Stimulated activated effector memory CD8-positive, alpha-beta T cell treated with anti-CD3 and anti-CD28 coated beads, Interleukin-12 subunit alpha, Interleukin-12 subunit beta, amount 100 ng/mL, for 72 hours (primary cell): ENCODE measurements around the gene GTSE1.

Source experiments
- ATAC-seq: fragments of 150-1000 bp; cut with Tn5 transposase; 2 replicates; pipeline ENCODE4 v1.10.0; 2021
- DNase-seq, 2 donors: peaks; one replicate each; pipeline ENCODE4 v3.0.0; 2021 to 2022; ENCODE audit warnings: low spot score in 2 of 2
- H3K27ac Mint-ChIP-seq: one replicate; pipeline ENCODE4 v1.8.0; 2022; ENCODE audit warnings: mild to moderate bottlenecking, mixed read lengths
- H3K36me3 Mint-ChIP-seq: one replicate; pipeline ENCODE4 v1.8.0; 2022; ENCODE audit warnings: mild to moderate bottlenecking, mixed read lengths
- H3K4me1 Mint-ChIP-seq: one replicate; pipeline ENCODE4 v1.8.0; 2022; ENCODE audit warnings: mixed read lengths
- H3K4me3 Mint-ChIP-seq: one replicate; pipeline ENCODE4 v1.8.0; 2022; ENCODE audit warnings: mild to moderate bottlenecking, mixed read lengths
- H3K9me3 Mint-ChIP-seq: one replicate; pipeline ENCODE4 v1.8.0; 2022; ENCODE audit warnings: mixed read lengths

The GTSE1 gene

DNA sequence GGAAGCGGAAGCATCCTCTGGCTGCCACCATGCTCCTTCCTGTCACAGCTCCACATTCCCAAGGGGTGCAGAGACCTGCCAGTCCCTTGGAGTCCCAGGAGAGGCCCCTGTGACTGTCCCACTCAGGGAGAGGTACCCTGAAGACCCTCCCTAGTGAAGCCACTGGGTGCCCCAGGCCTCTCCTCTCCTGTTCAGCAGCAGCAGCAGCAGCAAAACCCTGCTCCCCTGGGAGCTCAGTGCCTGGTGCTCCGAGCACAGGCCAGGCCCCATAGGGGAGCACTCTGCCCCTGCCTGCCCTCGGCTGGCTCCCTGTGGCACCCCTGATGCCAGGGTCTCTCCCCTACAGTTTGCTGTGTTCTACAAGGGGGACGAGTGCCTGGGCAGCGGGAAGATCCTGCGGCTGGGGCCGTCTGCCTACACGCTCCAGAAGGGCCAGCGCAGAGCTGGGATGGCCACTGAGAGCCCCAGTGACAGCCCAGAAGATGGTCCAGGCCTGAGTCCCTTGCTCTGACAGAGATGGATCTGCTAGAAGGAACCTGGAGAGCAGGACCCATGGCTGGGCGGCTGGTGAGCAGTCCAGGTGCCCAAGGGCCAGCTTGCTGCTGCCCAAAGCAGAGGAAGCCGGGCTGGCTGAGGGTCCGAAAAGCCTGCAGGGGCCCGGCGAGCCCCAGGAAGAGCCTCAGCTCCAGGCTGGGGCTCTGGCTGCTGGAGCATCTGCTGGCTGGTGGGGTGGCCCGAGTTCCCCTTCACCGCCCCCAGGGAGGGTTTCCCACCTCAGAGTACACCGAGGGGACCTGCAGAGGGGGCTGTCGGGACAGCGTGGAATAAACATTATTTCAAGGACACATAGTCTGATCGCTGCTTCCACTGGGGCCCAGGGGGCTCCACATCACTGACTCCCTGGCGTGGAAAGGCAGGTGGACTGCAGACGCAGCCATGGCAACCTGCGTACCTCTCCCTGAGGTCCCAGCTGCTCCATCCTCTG lies 60.1 kb downstream of the GTSE1 start:
- ATAC-seq = no peak
- Mint-ChIP-seq H3K4me3 (no peak overlapping the region), H3K36me3 (peaks cover 38% of the 10 kb centered on the region), H3K9me3 (no peaks in the 10 kb centered on the region), H3K4me1 (peaks cover 6% of the 10 kb centered on the region), H3K27ac (no peak overlapping the region)
- DNase-seq = no peak

DNA sequence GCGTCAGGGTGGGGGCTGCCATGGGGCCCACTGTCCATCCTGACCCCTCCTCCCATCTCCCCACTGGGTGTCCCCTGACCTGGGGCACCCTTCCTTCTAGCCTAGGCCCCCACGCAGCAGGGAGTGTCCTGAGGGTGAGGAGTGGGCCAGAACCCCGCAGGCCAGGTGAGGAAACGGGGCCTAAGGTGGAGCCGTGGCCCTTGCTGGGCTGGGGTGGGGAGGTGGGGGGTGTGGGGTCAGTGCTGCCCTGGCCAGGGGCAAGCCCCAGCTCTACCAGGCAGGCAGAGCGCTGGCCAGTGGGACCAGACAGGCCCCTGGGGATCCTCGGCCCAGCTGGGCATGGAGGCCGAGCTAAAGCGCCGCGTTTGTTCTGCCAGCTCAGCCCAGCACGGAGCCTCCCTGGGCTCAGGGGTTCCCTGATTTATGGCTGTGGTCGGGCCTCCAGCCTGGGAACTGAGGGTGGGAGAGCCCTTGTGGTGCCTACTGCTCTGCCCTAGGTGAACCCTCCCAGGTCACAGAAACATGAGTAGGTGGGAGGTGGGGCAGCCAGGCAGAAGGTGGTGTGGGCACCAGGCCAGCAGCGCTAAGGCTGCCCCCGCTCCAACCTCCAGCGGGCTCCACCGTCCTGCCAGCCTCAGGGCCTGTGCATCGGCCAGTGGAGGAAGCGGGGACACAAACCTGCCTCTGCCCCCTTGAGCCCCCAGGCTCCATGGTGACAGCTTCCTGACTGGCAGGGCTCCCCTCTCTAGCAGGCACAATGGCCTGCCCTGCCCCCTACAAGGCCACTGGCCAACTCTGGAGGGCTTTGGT lies 61.2 kb downstream of the GTSE1 start:
- Mint-ChIP-seq H3K36me3 (peaks cover 27% of the 10 kb centered on the region), H3K9me3 (no peaks in the 10 kb centered on the region), H3K4me1 (peaks cover 1% of the 10 kb centered on the region), H3K27ac (no peak overlapping the region), H3K4me3 (no peak overlapping the region)
- no peak for DNase-seq
- ATAC-seq = no peak

DNA sequence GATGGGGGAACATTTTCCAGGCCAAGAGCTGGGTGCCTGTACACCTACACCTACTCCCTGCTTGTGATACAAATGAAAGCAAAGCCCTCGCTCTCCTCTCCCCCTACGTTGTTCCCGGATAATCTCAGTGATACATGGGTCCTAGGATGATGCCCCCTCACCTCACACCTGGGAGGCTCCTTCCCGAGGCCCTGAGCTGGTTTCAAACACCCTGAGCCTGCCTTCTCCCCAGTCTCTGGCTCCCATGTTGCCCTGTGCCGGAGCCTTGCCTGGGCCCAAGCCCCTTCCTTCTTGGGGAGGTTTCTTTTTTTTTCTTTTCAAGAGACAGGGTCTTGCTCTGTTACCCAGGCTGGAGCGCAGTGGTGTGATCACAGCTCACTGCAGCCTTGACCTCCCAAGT lies 62.1 kb downstream of the GTSE1 start:
- no peak overlapping the region for H3K27ac Mint-ChIP-seq
- DNase-seq = no peak
- H3K36me3 Mint-ChIP-seq = peaks cover 25% of the 10 kb centered on the region
- no peak for ATAC-seq
- no peaks in the 10 kb centered on the region for H3K4me1 Mint-ChIP-seq
- H3K4me3 Mint-ChIP-seq = no peak overlapping the region
- no peaks in the 10 kb centered on the region for H3K9me3 Mint-ChIP-seq

DNA sequence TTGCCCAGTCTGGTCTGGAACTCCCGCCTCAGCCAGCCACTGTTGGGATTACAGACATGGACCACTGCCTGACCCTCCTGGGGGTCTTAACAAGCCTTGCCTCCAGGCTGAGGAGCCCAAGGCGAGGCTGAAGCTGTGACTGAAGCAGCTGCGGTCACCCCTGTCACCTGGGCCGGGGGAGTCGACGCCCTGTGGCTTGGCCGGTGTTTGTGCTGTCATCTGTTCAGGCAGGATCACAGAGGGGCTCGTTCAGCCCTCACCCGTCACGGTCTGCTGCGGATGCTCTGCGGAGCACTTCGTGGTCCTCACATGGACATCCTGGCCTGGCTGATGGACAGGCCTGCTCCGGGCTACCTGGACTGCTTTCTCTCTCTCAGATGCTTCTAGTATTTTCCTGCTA lies 62.7 kb downstream of the GTSE1 start:
- no peak overlapping the region for H3K4me3 Mint-ChIP-seq
- H3K27ac Mint-ChIP-seq = no peak overlapping the region
- DNase-seq (no peak), ATAC-seq (no peak)
- no peaks in the 10 kb centered on the region for H3K4me1 Mint-ChIP-seq
- H3K9me3 Mint-ChIP-seq = no peaks in the 10 kb centered on the region
- peaks cover 25% of the 10 kb centered on the region for H3K36me3 Mint-ChIP-seq

DNA sequence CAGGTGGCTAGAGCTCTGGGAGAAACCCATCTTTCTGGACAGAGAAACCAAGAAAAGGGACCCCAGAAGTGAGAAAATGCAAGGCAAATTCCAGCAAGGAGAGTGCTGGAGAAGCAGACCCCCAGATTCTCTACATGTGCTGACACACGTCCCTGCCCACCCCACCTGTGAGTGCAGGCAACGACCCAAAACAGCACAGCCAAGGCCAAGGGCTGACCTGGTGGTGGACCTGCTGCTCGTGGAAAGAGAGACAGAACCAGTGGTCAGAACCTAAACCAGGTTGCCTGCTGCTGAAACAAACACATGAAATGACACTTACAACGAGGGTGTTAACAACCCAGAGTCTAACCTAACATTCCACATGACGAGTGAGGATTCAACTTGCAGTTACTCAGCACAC lies 63.4 kb downstream of the GTSE1 start:
- Mint-ChIP-seq H3K4me1 (no peaks in the 10 kb centered on the region), H3K9me3 (no peaks in the 10 kb centered on the region), H3K27ac (peak overlapping the region; percentile 44), H3K4me3 (no peak overlapping the region), H3K36me3 (peaks cover 18% of the 10 kb centered on the region)
- ATAC-seq (no peak), DNase-seq (no peak)

DNA sequence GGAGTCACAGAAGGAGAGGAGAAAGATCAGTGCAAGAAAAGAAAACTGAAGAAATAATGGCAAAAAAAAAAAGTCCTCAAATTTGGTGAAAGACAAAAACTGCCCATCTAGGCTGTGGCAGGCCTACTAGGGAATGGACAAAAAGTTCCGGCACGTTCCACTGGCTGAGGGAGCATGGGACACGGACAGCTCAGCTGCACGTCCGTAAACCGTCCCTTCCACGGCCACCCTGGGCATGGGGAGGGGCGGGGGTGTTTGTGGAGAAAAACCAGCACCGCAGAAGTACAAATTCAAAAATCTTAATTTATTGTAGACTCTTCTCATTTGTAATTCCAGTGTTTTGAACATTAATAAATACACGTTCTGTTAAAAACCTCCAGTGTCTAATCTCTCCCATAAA lies 64.2 kb downstream of the GTSE1 start:
- DNase-seq (no peak), ATAC-seq (no peak)
- H3K9me3 Mint-ChIP-seq = no peaks in the 10 kb centered on the region
- no peak overlapping the region for H3K4me3 Mint-ChIP-seq
- H3K27ac Mint-ChIP-seq = no peak overlapping the region
- peaks cover 10% of the 10 kb centered on the region for H3K36me3 Mint-ChIP-seq
- no peaks in the 10 kb centered on the region for H3K4me1 Mint-ChIP-seq

DNA sequence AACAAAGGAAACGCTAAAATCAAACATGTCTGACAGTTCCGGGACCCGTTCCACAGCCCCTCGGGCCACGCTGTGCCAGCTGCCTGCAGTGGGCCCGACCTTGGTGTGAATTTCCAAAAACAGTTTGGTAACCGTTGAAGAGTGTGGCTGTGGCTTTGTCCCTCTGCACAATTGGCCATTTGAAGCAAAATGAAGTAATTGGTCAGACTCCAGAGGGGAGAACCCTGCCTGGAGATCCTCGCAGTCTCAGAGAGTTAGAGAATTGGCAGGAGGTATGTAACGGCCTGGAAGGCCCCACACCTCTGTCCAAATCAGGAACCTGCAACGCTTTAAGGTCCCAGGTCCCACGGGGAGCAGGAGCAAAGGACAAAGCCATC lies 65.1 kb downstream of the GTSE1 start:
- Mint-ChIP-seq H3K27ac (no peak overlapping the region), H3K9me3 (no peaks in the 10 kb centered on the region), H3K4me1 (no peaks in the 10 kb centered on the region), H3K4me3 (no peak overlapping the region), H3K36me3 (peaks cover 7% of the 10 kb centered on the region)
- ATAC-seq (no peak), DNase-seq (no peak)

DNA sequence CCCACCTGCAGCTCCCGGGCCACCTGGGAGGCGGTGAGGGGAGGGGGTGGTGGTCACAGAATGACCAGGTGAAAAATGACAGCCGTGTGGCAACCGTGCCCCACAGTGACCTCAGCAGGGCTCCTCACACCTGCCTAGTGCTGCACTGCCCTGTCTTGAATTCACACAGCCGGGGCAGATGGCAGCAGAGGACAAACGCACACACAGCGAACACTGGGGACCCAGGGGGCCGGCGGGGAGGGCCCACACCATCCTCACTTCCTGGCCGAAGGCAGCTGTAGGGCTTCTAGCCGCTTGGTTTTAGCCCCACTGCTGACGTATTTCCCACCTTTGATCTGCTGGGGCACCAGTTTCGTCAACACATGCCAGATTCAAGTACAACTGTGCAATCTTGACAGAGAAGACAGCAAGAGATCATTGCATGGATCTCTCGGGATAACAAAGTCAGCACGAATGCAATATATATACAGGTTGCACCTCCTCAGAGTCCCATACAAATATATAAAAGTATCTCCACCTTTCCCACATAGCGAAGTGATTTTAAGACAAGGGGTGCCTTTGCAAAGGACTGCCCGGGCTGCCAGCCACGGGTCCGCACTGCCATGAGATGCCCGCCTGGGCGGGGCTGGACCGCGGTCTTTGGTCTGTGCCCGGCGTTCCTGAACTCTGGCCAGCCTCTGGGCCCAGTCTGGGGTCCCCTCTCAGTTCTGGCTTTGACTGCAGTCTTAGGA lies 65.7 kb downstream of the GTSE1 start:
- DNase-seq = no peak
- Mint-ChIP-seq H3K9me3 (no peaks in the 10 kb centered on the region), H3K27ac (no peak overlapping the region), H3K36me3 (peaks cover 7% of the 10 kb centered on the region), H3K4me1 (no peaks in the 10 kb centered on the region), H3K4me3 (no peak overlapping the region)
- no peak for ATAC-seq

DNA sequence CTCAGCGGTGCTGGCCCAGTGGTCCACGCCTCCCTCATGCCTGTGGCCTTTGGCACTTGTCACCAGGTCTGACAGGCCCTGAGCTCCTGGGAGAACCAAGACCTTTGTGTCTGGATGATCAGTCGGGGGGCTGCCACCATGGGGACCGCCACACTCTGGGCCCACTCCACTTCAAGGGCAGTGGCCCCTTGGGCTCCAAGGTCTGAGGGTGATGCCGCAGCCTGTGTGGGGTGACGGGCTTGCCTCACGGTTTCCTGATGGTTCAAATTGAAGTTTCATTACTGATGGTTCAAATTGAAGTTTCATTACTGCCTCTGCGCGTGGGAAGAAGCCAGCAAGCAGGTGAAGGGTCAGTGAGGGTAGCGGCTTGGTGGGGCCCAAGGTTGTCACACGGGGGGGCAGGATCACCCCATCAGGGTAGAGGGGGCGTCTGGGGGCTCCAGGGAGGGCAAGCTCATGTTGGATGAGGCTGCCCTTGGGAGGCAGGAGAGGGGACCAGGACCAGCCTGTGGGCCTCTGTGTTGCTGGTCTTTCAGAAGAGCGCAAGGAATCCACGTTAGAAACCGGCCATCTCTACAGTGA lies 66.4 kb downstream of the GTSE1 start:
- Mint-ChIP-seq H3K27ac (no peak overlapping the region), H3K9me3 (no peaks in the 10 kb centered on the region), H3K4me1 (peaks cover 6% of the 10 kb centered on the region), H3K4me3 (no peak overlapping the region), H3K36me3 (peaks cover 7% of the 10 kb centered on the region)
- DNase-seq (no peak), ATAC-seq (no peak)

DNA sequence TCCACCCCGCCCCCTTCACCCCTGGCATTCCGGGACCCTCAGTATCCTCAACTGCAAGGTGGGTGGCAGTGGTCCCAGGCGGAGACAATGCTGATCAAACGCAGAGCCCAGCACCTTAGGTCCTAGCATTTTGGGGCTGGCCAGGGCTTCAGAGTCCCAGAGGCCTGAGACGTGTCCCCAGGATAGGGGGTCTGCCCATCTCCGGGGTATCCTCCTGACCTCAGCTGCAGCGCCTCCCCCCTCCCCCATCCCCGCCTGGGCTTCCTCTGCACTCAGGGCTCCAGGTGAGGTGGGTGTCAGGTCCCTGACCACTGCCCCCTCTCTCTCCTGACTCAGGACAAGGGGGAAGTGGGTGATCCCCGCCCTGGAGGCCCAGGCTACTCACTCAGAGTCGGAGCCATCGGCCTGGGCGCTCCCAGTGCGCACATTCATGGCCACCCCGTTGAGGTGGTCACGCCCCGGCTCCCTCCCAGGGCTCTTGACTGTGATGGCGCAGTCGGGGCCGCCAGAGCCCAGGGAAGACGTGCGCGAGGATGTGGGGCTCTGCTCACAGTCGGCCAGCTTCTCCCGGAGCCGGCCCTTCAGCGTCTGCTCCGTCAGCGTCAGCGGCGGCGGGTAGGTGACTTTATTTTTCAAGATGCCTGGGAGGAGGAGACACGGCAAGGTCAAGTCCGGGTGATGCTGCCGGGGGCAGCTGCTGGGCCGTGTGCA lies 67.1 kb downstream of the GTSE1 start:
- no peak for ATAC-seq
- Mint-ChIP-seq H3K36me3 (peaks cover 3% of the 10 kb centered on the region), H3K4me1 (peaks cover 7% of the 10 kb centered on the region), H3K27ac (no peak overlapping the region), H3K4me3 (no peak overlapping the region), H3K9me3 (no peaks in the 10 kb centered on the region)
- no peak for DNase-seq

DNA sequence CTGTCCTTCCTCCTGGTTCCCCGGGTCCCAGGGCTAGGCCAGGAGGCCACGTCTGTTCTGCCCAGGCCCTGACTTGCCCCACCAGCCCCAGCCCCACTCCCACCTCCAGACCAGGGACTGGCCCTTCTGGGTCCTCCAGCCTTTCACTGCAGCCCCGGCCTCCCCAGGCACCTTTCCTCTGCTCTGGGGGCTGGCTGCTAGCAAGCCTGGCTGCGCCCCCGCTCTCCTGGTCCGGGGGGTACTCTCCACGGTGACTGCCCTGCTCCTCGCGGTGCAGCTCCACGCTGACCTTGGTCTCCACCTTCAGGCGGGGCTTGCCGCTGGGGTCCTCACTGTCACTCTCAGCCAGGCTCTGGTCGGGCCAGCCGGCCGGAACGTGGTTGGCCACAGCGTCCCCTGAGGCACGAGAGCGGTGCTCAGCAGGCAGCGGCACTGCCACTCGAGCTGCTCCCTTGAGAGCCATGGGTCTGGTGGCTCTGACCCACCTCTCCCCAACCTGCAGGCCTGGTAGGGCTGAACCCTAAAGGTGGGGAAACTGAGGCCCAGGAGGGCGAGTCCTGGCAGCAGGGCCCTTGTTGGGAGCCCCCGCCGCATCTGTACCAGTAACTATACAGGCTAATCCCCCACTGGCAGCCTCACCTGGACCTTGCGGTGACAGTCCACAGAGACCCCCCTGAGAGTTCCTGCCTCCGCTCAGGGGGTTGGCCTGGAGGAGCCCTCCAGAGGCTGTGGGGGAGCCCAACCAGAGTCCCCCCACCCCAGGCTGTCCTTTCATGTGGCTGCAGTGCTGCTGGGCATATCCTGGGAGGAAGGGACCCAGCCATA lies 67.9 kb downstream of the GTSE1 start:
- Mint-ChIP-seq H3K4me1 (peaks cover 13% of the 10 kb centered on the region), H3K4me3 (no peak overlapping the region), H3K27ac (no peak overlapping the region), H3K36me3 (no peaks in the 10 kb centered on the region), H3K9me3 (no peaks in the 10 kb centered on the region)
- ATAC-seq = no peak
- DNase-seq = no peak

DNA sequence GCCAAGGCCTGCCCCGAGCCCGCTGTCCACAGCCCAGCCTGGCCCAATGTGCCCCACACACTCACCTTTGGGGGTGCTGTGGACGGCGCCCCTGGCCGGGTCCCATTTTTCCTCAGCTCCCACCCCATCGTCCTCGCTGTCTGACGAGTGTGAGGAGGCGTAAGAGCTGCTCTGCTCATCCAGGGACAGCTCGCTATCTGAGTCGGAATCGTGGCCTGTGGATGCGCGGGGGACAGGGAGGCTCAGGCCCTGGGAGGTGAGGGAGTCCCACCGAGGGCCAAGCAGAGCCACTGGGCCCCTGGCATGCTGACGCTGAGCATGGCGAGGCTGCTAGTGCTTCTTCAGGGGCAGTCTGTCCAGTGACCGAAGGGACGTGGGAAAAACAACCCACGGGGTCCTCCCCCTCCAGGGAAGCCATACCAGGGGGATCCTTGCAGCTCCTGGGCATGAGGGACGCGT lies 68.5 kb downstream of the GTSE1 start:
- Mint-ChIP-seq H3K4me3 (no peak overlapping the region), H3K36me3 (no peaks in the 10 kb centered on the region), H3K4me1 (peaks cover 19% of the 10 kb centered on the region), H3K27ac (no peak overlapping the region), H3K9me3 (no peaks in the 10 kb centered on the region)
- ATAC-seq (no peak), DNase-seq (no peak)

DNA sequence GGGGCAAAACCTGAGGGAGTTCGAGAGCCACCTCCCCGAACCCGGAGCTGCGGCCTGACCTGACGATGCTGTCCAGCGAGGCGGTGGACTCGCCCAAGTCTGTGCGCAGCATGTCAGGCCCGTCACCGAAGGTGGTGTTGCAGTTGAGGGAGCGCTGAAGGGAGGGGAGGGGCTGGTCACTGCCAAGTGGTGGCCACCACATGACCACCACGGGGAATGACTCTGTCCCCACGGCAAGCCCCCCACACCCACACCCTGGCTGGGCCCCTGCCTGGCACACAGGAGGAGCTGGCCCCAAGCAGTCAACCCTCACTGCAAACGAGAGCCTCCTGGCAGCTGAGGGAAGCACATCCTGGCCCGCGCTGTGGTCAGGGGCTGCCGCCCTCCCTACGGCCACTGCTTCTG lies 69.7 kb downstream of the GTSE1 start:
- no peak overlapping the region for H3K27ac Mint-ChIP-seq
- H3K4me3 Mint-ChIP-seq = no peak overlapping the region
- peaks cover 31% of the 10 kb centered on the region for H3K4me1 Mint-ChIP-seq
- H3K36me3 Mint-ChIP-seq = no peaks in the 10 kb centered on the region
- DNase-seq (no peak), ATAC-seq (no peak)
- no peaks in the 10 kb centered on the region for H3K9me3 Mint-ChIP-seq
